HG03520 (cell line): Measurements from ENCODE around the gene SMG9.

Experiments
- ATAC-seq: cut with Tn5 transposase; IDR thresholded peaks from one replicate; pipeline ENCODE4 v1.9.1; 2021; ENCODE audit warnings: mild to moderate bottlenecking, moderate library complexity; ENCODE audit not compliant: unreplicated experiment

The SMG9 gene

DNA sequence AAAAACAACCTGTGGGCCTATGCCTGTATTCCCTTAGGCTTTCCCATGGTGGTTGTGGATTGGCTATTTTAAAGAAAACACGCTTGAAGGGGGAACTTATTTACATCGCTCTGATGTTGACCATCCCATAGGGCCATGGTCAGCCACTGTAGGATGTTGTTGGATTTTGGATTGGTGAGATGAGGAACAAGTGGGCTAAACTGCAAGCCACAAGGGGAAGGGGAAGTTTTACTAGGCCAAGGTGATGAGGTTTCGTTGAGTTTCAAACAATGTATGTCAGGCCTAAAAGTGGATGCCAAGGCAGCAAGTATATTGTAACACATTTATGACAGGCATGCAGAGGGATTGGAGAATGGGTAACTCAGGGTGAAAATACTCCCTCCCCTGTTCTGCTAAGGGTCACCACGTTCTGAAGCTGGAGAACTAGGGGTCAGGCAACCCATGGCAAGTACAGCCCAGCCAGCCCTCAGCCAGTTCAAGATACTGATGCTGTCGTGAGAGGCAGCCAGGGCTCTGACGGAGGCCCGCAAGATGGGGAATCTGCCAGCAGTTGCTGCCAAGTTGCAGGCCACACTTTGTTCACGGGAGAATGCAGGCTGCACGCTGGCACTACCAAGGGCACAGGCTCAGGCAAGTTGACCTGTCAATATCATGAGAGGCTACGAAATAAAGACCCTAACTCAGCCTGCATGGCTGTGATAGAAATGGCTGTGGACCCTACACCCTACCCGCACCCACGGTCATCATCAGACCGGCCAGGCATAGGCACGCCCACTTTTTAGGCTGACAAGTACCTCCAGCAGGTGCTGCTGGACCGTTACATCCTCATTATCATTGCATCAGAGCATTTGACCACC, 27.8 kb downstream of the SMG9 start:
- no peak for ATAC-seq

DNA sequence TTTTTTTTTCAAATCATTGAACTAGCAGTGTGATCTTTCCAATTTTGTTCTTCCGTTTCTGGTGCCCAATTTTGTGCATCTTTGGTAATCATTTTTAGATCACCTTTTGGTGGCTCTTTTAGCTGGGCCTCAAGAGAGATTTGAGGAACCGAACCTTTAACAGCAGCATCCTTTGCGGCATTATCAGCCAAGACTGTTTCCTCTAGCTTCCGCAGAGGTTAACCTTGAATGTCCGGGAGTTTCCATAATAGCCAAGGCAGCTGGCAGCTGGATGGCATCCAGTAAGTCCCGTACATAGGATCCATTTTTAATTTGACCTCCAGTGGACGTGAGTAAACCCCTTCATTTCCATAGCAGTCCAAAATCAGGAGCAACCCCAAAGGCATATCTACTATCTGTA, 29.3 kb downstream of the SMG9 start:
- no peak for ATAC-seq

DNA sequence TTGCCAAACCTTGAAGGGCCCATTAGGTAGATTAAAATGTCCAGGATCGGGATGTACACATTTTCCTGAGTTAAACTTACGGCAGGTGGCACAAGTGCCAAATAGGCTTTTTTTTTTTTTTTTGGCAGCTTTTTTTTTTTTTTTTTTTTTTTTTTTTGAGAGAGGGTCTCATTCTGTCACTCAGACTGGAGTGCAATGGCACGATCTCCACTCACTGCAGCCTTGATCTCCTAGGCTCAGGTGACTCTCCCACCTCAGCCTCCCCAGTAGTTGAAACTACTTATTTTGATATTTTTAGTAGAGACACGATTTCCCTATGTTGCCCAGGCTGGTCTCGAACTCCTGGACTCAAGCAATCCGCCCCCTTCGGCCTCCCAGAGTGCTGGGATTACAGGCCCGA, 29.9 kb downstream of the SMG9 start:
- no peak for ATAC-seq

DNA sequence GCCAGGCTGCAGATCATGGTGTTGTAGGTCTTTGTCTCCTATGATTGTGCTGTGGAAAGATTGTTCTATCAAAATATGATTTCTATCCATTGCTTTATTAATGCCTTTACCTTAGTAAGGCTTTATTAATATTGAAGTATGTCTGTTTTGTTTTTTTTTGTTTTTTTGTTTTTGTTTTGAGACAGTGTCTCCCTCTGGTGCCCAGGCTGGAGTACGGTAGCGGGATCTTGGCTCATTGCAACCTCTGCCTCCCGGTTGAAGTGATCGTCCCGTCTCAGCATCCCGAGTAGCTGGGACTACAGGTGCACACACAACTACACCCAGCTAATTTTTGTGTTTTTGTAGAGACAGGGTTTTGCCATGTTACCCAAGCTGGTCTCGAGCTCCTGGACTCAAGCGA, 31.2 kb downstream of the SMG9 start:
- no peak for ATAC-seq

DNA sequence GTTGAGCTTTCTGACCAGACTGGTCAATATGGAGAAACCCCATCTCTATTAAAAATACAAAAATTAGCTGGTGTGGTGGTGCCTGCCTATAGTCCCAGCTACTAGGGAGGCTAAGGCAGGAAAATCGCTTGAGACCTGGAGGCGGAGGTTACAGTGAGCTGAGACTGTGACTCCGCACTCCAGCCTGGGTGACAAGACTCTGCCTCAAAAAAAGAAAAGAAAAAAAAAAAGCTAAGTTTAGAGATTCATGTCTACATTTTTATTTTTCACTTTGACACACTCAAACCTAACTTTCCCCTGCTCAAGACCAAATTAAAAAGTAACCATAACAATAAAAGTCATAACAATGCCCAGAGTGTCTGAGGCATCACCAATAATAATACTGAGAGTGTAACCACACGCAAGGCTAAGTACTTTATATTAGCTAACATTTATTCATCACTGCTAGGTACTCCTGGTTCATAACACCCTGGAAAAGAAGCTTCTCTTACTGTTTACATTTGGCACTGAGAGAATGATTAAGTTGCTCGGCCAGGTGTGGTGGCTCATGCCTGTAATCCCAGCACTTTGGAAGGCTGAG, 33.2 kb downstream of the SMG9 start:
- no peak for ATAC-seq

DNA sequence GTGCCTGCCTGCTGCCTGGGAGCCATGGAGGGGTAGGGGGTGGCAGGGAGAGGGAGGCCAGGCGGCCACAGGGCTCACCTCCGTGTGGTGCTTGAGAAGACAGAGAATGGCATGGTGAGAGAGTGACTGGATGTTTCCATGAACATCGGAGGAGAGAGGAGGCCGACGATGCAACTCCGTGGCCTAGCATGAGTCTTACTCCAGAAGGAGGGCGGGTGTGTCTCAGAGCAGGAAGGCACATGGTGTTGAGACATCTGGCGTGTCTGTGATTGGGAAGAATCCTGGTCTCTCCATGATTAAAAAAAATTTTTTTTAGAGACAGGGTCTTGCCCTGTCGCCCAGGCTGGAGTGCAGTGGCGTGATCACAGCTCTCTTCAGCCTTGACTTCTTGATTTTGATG, 33.8 kb downstream of the SMG9 start:
- ATAC-seq, result no peak

DNA sequence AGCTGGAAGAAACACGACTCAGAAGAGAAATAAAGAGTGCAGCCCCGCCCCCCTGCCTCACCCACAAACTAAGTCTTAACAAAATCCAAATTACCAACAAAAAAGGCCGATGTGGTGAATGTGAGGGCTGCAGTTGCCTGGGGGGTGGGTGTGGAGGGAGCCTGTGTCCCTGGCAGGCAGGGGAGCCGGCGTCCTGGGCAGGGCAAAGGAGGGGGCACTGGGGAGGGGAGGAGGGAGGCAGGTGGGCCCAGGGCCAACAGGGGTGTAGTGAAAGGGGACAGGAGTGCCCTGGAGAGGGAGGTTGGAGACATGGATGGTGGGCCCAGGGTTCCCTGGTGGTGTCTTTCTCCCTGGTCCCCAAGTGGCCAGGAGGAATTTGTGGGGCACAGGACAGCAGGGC, 34.8 kb downstream of the SMG9 start:
- no peak for ATAC-seq

DNA sequence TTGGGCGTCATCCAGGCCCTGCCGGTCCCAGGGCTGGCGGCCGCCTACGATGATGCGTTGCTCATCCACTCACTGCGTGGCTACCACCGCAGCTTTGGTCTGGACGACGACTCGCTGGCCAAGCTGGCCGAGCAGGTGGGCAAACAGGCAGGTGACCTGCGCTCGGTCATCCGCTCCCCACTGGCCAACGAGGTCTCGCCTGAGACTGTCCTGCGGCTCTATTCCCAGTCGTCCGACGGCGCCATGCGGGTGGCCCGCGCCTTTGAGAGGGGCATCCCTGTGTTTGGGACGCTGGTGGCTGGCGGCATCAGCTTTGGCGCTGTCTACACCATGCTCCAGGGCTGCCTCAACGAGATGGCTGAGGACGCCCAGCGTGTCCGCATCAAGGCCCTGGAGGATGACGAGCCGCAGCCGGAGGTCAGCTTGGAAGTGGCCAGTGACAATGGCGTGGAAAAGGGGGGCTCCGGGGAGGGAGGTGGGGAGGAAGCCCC, 35.3 kb downstream of the SMG9 start:
- ATAC-seq, result no peak

DNA sequence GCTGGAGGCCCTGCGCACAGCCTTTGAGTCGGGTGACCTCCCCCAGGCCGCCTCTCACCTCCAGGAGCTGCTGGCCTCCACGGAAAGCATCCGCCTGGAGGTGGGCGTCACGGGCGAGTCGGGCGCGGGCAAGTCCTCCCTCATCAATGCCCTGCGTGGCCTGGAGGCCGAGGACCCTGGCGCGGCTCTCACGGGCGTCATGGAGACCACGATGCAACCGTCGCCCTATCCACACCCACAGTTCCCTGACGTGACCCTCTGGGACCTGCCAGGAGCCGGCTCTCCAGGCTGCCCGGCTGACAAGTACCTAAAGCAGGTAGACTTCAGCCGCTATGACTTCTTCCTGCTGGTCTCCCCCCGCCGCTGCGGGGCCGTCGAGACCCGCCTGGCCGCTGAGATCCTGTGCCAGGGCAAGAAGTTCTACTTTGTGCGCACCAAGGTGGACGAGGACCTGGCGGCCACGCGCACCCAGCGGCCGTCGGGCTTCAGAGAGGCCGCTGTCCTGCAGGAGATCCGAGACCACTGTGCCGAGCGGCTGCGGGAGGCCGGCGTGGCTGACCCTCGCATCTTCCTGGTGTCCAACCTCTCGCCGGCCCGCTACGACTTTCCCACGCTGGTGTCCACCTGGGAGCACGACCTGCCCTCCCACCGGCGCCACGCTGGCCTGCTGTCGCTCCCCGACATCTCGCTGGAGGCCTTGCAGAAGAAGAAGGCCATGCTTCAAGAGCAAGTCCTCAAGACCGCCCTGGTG, 36.0 kb downstream of the SMG9 start:
- no peak for ATAC-seq

DNA sequence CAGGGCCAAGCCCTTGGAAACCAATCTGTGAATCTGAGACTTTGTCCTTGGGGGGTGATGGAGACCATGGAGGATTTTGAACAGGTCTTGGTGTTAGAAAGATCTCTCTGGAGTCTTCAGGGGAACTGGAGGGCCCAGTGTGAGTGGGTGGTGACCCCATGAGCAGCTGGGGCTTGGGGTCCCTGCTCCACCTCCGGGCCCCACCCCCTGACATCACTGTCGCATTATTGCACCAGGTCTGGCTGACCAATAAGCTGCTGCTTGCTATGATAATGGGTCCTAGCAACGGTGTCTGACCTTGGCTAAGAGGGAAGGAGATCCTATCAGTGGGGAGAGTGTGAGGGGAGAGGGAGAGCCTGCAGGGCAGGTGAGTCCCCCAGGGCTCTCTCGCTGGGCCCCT, 39.0 kb downstream of the SMG9 start, which contains the start of gene IRGC:
Gene IRGC, plus strand, starts transcription at position 301 of the 400 bp plus-strand sequence. CDS start 2,483 bp downstream, outside the sequence.
- ATAC-seq, result no peak

DNA sequence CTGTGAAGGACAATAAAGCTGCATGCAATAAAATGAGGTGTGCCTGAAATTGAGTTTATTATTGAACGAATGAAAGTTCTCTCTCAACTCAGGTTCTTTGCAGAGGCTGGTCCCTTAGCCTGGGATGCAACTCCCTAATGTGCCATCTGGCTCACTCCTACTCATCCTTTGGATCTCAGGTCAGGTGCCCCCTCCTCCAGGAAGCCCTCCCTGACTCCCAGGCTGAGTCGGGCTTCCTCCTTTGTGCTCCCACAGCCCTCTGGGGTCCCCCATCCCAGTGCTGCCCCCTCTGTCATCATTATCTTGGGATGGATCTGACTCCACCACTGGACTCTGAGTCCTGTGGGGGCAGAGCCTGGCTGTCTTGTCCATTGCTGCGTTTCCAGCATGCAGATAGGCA, 41.6 kb downstream of the SMG9 start:
- no peak for ATAC-seq

DNA sequence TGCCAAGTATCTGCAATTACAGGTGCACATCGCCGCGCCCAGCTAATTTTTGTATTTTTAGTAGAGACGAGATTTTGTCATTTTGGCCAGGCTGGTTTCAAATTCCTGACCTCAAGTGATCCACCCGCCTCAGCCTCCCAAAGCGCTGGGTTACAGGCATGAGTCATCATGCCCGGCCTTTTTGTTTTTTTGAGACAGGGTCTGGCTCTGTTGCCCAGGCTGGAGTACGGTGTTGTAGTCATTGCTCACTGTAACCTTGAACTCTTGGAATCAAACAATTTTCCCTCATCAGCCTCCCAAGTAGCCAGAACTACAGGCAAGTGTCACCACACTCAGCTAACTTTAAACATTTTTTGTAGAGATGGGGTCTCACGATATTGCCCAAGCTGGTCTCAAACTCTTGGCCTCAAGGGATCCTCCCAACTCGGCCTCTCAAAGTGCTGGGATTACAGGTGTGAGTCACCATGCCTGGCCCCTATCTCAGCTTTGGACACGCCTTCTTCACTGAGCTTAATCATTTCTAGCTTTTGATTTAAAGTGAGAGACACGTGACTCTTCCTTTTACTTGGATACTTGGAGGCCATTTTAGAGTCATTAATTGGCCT, 42.9 kb downstream of the SMG9 start:
- no peak for ATAC-seq

DNA sequence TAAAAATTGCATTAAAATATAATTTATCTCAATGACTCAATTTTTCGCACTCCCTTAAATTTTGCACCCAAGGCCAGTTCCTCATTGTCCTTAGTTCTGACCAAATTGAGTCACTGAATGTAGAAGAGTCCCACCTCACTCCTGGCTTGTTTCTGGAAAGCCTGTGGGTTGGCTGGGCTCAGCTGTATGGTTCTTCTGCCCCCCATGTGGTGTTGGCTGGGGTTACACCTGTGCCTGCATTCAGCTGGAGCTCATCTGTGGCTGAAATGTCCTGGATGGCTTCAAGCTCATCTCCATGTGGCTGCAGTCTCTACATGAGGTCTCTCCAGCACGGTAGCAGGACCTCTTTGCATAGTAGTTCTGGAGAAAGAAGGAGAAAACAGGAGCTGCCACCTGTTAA, 46.0 kb downstream of the SMG9 start:
- no peak for ATAC-seq

DNA sequence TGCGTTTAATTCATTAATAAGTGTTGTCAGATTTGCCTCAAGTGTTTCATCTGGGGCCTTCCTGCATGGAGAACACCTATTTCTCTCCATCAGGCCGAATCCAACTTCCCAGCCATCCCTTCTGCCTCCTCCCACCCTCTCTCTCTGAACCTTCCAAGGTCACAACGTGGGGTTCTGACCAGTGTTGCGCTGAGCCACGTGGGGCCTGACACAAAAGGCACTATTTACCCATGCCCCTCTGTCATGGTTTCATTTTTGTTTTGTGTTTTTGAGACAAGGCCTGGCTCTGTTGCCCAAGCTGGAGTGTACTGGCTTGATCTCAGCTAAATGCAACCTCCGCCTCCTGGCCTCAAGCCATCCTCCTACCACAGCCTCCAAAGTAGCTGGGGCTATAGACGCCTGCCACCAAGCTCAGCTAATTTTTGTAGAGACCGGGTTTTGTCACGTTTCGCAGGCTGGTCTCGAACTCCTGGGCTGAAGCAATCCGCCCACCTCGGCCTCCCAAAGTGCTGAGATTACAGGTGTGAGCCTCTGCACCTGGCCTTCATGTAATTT, 47.5 kb downstream of the SMG9 start:
- no peak for ATAC-seq

DNA sequence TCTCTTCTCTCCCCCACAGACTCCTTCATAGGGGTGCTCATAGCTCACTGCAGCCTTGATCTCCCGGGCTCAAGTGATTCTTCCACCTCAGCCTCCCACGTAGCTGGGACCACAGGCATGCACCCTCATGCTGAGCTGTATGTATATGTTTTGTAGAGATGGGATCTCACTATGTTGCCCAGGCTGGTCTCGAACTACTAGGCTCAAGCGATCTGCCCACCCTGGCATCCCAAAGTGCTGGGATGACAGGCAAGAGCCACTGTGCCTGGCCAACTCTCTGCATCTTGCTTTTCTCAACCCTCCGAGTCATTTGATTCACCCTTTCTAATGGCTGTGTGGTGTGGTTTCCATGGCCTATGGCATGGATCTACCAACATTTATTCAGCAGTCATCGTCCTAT, 49.0 kb downstream of the SMG9 start:
- ATAC-seq, result no peak

DNA sequence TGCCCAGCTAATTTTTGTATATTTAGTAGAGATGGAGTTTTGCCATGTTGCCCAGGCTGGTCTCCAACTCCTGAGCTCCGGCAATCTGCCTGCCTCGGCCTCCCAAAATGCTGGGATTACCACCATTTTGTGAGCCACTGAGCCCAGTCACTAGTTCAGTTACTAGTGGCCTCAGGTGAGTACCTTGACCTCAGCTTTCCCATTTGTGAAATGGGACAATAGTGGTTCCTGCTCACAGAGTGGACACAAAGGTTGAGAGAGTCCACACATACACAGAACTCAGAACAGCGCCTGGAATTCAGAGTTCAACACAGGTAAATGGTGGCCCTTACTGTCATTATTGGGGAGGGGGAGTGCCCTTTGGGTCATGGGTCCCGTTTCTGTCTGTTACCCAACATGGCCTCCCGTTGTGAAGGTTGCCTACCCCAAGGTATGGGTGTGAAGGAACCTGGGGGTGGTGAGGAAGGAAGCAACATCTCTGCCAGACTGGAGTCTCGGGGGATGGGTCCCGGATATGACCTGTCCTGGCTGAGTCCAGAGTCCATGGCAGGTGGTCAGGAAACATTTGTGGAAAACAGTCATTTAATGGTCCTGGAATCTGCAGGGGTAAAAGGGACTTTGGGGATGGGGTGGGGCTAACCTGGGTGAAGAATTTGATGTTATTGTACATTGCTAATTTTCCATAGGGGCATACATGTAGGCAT, 50.6 kb downstream of the SMG9 start:
- no peak for ATAC-seq

DNA sequence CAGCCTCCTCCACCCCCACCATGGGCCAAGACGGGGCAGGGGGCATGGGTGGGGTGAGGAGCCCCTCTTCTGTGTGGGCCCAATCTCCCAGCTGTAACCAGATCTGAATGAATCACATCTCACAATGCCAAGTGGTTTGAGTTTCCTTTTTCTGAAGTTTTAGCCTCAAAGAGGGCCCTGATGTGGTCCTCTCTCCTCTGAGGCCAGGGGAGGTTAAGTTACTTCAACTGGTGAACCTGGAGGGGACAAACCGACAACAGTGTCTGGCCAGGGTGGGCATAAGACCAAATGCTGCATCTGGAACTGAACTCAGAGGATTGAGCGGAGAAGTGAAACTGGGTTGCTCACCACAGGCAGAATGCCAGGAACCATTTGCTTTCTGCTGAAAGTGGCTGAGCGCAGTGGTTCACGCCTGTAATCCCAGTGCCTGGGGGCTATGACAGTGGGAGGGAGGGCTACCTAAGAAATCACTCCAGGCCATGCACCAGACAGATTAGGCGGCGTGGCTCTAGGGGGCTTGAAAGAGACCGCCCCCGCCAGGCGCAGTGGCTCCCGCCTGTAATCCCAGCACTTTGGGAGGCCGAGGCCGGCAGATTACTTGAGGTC, 54.3 kb downstream of the SMG9 start:
- ATAC-seq, result no peak

DNA sequence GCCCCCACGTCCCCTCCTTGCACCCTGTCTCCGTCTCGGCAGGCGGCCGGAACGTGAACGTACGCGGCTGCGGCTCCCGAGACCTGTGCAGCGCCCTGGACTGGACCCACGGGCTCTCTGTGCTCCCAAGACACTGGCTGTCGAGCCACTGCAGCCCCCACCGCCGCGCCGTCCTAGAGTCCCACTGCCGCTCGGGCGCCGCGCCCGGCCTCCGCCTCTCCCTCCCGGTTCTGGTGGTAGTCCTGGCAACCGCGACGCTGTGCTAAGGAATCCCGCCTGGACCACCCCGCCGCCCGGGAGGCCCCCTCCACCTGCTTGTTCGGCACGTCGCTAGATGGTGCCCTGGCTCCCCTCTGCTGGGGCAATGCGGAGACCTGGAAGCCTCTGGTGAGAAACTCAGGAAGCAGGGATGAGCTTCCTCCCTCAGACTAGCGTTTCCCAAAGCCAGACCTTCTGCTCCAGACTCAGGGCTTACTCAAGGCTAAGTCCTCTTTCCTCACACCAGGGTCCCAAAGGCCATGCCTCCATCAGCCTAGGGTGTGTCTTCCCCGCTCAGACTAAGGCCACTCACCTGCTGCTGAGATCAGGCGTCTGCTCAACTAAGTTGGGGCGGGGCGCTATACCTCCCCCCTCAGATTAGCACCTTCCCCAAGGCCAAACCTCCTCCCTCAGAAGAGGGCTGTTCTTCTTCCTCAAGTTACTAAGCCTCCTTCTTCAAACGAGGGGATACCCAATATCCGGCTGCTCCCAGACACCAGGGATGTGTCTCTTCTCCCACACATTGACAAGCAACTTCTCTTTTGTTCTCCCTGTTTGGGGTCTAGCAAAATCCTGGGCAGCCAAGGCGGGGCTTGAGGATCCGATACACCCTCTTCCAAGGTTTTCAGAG, 55.0 kb downstream of the SMG9 start:
- ATAC-seq, result no peak

DNA sequence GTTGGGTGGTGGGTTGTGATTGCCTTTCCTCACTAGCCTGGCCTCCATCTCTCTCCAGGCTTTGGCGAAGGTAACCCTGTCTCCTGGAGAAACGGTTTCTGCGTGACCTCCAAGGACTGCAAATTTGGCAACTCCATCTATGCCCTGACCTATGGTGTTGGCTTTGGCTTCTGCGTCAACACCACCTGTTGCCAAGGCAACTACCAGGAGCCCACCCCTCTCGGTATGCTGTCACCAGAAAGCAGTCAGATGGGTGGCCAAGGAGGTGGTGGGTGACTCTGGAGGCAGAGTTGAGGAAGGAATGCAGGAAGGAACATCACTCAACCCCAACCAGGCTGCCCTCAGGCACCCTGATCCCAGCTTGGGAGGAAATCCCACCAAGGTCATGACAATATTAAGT, 57.5 kb downstream of the SMG9 start:
- no peak for ATAC-seq
